ENCODE results near the gene SURF4.
A peak's percentile ranks its signal among the peaks of the same experiment; 100 is the strongest.
"Not testable (repeated sequence)": the region's sequence is repeated elsewhere in the genome, so short reads cannot be mapped to it uniquely, and the experiment has no call there.

The SURF4 gene

DNA sequence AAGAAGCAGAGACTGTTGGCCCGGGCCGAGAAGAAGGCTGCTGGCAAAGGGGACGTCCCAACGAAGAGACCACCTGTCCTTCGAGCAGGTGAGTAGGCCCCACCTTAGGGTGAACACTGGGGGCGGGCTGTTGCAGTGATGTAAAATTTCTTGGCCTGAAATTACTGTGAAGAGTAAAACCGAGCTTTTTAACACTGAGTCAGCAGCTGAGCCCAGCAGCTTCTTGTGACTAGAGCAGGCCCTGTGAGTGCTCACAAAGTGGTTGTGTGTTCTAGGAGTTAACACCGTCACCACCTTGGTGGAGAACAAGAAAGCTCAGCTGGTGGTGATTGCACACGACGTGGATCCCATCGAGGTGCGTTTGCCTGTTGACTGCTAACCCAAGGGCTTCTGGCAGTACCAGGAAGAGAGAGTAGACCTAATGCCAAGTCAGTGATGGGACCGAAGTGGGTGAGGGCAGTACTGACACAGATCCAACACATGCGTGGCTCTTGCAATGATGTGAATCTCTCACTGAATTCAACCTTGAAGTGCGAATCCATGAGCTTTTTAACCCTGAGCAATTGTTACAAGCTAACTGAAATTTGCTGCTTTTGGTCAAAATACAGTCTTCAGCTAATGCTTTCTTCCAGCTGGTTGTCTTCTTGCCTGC lies 25.8 kb downstream of the SURF4 start:
- DNase-seq: no peak

- no peak for DNase-seq
Measured at GRCh38 chr9:133348718-133349573, 26.9 kb downstream of the SURF4 start.

- DNase-seq: peak; percentile 92
Measured at GRCh38 chr9:133347985-133348717, 27.7 kb downstream of the SURF4 start, which contains the start of the genes MED22 and RPL7A. Gene MED22, minus strand, starts transcription at chr9:133348131. Its CDS starts 1,469 bp downstream, at chr9:133346662. Gene RPL7A, plus strand, starts transcription at chr9:133348218. Its CDS starts 26 bp downstream, at chr9:133348244.

- DNase-seq: no peak
Measured at GRCh38 chr9:133347515-133347984, 28.3 kb downstream of the SURF4 start.

DNA sequence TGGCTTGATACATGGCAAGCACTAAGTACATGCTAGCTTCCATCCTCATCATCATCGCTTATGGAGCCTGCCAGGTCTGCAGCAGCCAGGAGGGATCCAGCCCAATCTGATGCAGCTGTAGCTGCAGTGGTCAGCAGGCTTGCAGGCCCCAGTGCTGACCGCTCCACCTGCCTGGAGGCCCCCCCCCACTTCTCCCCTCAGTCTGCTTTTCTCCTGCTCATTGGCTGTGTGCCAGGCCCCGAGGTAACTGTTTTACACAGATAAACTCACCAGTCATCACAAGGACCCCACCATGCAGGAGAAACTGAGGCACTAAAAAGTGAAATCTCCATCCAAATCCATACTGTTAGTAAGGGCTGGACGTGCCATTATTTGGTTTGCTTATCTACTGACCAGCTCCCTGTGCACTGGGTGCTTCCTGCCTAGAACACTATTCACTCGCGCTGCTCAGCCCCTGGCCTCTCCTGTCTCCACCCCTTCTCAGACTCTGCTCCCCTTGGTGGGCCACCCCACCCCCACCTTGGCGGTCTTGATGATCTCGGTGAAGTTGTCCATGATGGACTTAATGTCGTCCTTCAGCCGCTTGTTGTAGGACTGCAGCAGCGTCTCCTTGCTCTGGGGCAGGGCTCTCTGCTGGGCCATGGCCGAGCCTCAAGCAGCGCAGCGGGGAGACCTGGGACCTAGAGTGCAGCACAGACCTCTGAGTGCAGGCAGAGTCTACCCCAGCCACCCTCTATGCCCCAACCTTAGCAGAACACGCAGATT lies 29.7 kb downstream of the SURF4 start:
- DNase-seq: no peak

GRCh38 chr9:133345596-133345995 lies 30.3 kb downstream of the SURF4 start:
- DNase-seq: no peak

- DNase-seq: no peak
Measured at GRCh38 chr9:133344979-133345378, 30.9 kb downstream of the SURF4 start.

GRCh38 chr9:133344071-133344470 lies 31.8 kb downstream of the SURF4 start:
- DNase-seq: no peak

DNA sequence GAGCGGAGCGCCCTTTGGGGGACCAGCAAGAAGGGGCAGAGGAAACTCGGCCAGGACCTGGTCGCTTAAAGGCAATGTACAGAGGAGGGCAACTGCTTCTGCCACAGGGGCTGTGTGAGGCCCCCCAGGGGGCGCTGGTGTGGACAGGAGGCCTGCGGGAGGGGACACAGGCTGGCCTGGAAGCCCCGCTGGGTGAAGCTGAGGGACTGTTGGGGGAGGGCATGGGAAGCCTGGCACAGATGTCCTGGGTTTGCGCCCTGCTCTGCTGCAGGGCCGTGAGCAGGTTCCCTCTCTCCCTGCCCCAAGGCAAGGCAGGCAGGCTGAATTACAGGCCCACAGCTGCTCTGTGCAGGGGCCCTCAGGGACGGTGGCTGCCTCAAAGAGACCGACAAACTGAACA lies 33.3 kb downstream of the SURF4 start:
- no peak for DNase-seq

DNA sequence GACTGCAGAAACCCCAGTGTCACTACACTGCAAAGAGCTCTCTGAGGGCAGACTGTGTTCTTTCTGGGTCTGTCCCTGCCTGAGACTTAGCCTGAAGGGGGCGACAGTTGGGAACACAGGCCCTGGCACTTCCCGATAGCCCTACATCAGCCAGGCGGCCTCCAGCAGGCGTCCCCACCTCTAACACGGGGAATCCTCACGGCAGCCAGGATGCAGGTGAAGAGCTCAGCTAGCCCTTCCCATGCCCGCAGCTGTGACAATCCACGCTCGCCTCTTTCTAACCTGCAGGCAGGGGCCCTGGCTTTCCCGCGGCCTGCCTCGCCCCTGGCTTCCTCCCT lies 33.8 kb downstream of the SURF4 start:
- no peak for DNase-seq

DNA sequence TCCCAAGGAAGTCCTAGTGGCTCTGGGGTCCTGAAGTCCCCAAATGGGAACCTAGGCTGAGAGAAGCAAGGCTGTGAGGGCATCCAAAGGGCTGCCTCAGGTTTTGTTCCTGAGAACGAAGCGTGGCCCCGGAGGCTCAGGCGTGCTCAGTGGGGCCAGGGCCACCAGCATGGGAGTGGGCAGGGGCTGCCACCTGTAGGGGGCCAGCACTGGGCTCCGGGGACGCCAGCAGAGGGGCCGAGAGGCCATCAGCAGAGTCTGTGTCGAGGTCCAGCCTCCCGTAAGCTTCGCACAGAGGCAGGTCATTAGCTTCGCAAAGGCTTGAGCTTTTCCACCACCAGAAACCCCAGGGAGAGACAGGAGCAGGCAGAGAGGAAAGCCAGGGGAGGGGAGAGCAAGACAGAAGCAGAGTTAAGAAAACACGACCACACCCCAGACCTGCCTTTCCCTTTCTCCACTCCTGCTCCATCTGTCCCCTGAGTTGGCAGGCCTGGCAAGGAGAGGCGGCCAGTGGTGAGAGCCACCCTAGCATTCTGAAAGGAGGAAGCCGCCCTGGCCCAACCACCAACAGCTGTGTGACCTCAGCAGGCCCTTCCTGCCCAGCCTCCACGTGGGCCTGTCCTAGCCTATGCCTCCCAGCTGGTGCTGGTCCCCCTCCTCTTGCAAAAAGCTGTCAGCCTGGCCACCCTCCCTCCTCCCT lies 34.3 kb downstream of the SURF4 start:
- DNase-seq: no peak

GRCh38 chr9:133340916-133341315 lies 34.9 kb downstream of the SURF4 start:
- no peak for DNase-seq

GRCh38 chr9:133340256-133340655 lies 35.6 kb downstream of the SURF4 start:
- DNase-seq: no peak

DNA sequence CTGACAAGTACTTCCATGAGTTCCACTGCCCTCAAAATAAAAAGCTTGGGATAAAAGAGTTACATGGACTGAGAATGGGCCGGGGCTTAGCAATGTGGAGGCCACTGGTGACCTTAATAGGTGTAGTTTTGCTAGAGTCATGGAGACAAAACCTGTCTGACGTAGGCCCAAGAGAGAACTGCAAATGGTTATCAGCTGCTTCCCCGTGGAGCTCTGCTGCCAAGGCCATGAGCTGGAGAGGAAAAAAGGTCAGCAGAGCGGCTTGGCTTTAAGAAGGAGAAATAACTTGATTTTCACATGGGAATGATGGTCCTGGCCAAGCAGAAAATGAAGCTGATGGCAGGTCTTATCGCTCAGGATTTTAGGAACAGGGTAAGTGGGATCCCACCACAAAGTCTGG lies 36.2 kb downstream of the SURF4 start:
- DNase-seq: no peak

DNA sequence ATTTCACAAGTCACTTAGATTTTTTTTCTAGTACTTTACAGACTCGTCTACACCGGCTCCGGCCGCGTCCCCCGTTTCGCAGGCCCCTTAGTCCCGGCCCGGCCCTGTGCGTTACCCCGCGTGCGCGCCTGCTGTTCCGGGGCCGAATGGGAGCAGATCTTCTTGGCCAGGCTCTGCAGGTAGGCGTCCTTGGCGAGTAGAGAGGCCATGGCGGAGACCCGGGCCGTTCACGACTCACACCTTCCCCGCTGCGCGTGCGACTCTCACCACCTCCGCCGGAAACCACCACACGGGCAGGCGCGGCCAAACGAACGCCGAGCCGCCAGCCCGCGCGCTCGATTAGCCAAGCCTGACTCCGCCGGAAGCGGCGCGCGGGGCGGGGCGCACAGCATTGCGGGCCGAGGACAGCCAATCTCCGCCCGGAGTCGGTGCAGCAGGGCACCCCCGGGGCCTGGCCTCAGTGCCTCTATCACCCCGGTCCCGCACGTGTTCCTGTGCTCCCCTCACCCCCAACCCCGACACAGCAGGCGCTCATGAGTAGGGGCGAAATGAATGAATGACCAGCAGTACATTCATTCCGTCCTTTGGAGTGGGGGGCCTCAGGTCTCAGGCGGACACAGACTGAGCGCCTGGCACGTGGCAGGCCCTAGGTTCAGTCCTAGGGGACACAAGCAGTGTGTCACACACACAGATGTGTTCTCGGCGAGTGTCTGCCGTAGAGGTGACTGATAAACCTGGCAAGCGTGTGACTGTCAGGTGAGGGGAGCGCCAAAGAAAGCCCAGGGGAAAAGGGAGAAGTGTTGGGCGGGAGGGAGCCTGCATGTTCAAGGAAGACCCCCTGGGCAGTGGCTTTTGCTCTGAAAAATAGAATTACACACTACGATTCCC lies 39.7 kb downstream of the SURF4 start, which contains the start of gene SURF6:
Gene SURF6 (minus strand): TSS at position 265 of the 888 bp plus-strand sequence. CDS start 56 bp downstream, at position 209.
- DNase-seq: peak; percentile 72

GRCh38 chr9:133334888-133335287 lies 41.0 kb downstream of the SURF4 start:
- DNase-seq: not testable (repeated sequence)

- no peak for DNase-seq
Measured at GRCh38 chr9:133334161-133334560, 41.7 kb downstream of the SURF4 start.

DNA sequence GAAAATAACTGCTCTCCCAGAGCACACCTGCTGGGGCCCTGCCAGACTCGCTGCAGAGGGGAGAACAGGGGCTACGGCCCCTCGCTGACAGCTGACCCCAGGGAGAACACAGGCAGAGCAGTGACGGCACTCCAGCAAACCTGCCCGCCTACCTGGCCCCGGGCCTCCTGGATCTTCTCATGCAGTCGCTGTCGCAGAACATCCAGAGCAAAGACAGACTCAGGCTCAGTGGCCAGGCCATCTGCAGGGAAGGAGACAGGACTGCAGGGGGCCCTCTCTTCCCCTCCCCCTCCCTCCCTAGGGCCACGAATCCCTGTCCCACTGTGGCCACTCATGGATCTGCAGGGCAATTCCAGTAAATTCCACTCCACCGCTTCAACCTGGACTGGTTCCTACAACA lies 42.3 kb downstream of the SURF4 start:
- DNase-seq: no peak

DNA sequence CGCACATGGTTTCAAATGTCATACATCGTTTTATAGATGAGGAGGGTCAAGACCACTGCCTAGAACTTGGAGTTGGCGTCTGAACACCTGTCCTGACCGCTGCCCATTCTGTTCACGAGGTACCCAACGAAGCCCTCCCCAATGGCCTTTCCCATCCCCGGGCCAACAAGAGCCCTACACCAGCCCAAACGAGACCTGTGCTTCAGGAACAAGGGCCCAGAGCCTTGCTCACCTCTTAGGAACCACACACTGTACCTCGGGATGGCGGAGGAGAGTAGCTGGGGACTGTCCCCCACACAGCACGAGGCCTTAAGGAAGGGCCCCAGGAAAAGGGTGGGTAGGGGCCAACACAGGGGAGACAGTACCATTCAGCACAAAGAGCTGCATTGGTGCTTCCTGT lies 42.8 kb downstream of the SURF4 start:
- DNase-seq: no peak

GRCh38 chr9:133332381-133332730 lies 43.5 kb downstream of the SURF4 start:
- no peak for DNase-seq

All from amniotic stem cell (primary cell).